Activated T-cell treated with anti-CD3 and anti-CD28 coated beads for 48 hours (primary cell): ENCODE measurements around the gene HIKESHI.

Experiments
- DNase-seq: peaks from one replicate; pipeline ENCODE4 v3.0.0-alpha.2; 2020; ENCODE audit warnings: low read depth

The HIKESHI gene

DNA sequence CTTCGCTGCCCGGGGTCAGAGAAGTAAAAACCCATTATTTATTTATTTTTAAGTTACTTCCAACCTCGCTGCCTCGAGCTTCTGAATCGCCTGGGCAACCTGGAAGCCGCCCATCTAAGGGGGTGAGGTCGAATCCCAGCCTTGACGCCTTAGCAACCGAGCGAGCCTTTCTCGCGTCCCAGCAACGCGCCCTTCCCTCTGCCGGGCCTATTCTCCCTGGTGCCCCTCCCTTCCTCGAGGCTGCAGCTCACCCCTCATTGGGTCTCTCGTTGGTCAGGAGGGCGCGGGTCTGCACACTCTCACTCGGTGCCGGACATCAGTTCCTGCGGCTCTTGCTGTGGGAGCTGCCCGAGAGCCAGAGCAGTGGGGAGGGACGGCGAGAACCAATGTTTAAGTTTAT is 72.5 kb downstream of the HIKESHI start, which contains the start of gene CCDC81:
CCDC81 (plus strand) TSS at position 302 of the 400 bp plus-strand sequence. CDS start 277 bp downstream, outside the sequence.
- DNase-seq, result no peak

DNA sequence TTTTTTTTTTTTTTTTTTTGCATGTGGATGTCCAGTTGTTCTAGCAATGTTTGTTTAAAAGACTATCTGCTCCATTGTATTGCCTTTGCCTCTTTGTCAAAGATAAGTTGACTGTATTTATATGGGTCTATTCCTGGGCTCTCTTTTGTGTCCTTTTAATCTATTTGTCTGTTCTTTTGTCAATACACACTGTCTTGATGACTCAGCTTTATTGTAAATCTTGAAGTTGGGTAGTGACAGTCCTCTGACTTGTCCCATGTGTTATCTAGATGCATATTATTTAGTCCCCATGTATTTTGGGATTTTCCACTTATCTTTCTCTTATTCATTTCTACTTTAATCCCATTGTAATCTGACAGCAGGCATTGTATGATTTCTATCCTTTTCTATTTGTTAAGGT is 75.9 kb downstream of the HIKESHI start:
- no peak for DNase-seq

DNA sequence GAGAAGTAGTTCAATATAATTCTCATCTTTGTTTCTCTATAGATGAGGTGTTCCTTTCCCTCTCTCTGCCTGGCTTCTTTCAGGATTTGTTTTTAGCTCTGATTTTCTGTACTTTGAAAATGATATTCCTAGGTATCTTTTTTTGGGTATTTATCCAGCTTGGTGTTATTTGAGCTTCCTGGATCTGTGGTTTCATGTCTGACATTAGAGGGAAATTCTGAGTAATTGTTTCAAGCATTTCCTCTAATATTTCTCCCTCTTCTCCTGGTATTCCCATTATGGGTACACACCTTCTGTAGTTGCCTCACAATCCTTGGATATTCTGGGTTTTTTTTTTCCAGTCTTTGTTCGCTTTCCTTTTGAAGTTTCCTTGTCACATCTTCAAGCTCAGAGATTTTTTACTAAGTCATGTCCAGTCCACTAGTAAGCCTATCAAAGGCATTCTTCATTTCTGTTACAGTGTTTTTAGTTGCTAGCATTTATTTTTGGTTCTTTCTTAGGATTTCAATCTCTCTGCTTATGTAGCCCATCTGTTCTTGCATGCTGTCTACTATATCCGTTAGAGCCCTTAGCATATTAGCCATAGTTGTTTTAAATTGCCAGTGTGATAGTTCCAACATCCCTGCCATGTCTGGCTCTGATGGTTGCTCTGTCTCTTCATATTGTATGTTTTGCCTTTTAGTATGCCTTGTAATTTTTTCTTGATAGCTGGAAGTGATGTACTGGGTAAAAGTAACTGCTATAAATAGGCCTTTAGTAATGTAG is 78.4 kb downstream of the HIKESHI start:
- DNase-seq, result no peak

DNA sequence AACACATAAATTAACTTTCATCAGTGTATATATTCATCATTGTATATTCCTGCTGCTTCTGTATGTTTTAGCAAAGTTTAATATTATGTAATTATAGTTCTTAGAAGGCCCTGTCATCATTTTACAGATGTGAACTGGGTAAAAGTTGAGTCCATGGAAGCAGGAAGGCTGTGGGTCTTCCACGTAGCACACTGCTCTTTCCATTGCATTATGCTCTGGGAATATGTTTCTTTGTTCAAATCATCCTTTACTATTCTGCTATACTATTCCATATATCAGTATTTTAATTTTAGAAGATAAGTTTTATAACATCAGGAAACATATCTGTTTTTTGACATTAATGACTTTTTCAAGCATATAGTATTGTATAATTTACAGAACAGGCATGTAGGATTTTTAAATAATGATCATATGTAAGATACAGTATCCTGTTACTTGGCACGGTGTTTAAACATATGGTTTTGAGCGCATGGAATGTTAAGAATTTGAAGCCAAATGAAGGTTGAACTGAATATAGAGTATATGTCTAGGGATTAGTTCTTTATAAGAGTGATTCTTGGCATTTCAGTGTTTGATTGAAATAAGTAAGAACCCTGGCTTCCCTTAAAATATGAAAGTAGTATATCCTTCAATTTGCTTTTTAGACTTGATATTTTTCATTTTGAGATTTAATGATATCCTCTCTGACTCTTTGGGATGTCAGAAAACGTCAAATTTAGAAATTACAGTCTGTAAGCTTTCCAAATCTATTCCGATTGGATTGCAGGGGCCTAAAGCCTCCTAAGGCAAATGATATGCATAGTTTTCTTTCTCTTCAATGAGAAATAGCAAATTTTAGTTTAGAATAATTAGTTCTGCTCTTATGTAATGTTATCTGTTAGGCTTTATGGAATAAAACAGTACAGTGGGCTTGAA is 81.3 kb downstream of the HIKESHI start:
- DNase-seq, result no peak

DNA sequence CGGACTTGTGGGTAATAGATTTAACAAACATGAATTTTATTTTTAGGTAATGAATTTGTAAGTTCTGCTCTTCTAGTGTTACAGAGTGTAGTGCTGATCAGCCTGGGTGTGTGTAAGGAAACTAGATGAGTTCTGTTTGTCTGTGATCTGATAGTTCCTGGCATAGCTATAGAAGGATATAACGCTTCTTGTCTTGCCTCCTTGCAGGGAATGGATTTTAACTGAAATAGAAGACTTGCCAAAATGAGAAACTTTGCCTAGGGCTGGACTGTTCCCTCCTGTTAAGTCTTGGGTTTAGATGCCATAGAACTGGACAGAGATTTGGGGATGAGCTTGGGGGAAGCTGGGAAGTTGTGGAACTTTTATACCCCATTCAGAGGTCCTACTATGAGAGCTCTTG is 84.2 kb downstream of the HIKESHI start:
- no peak for DNase-seq

DNA sequence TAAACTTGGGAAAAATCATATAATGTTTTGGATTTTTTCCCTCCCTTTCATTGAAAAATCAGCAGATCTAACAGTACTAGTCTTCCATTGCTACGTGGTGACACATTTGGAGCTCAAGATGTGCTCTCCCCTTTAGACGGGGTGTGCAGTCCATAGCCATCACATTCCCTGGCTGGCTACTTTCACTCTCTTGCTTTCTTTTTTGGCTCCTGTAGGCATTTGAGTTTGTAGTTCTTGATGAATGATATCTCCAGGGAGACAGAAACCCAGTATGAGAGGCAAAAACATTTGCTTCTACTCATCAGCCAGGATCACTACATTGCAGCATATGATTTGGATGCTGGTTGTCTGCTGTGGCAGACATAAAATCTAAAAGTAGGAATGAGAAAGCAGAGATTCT is 84.7 kb downstream of the HIKESHI start:
- no peak for DNase-seq

DNA sequence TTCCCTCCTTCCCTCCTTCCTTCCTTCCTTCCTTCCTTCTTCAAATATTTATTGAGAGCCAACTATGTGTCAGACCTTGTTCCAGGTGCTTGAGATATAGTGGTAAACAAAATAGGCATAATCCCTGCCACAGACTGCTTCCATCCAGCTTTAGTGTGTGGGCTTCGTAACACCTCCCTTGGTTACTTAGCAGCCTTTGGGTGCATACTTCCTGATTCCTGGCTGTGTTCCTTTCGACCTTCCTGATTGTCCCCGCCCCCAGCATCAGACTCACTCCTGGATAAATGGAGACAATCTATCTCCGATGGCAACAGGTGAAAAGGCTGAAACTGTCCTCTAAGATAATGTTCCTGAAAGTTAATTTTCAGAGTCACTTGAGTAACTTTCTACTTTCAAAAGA is 86.2 kb downstream of the HIKESHI start:
- no peak for DNase-seq

DNA sequence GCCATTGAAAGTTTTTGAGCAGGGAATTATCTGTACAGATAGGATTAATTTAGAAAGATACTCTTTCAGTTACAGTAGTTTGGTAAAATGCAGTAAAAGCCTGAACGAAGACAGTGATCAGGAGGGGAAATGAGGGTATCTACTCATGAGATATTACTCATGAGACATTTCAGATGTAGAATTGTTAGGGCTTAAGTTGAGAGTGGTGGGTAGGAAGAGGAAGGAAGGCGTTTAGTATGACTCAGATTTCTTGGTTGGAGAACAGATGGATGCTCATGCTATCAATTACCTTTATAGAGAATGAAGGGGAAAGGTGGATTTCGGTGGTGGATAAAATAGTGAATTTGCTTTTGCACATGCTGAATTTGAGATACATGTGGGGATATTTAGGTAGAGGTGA is 88.4 kb downstream of the HIKESHI start:
- DNase-seq, result no peak

DNA sequence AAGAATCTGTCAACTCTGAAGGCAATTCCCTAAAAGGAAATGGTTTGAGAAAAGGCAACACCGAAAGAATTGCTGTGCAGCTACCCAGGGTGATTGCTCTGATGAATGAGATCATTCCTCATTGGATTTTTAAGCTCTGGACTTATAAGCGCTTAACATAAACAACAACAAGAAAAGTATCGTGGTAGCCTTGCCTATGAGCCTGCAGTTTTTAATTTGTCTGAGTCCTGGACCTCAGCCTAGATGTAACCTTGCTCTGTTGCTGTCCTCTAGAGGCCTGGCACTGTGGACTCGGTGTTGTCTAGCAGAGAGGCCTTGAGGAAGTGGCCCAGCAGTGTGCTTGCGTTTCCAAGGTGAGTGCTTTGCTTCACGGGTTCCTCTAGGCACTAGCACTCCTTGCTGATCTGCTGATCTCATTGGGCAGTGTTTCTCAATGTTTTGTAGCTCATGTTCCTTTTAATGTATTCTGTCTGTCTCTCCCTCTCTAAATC is 93.1 kb downstream of the HIKESHI start:
- no peak for DNase-seq
